RWPE1 (cell line): ENCODE measurements around the gene BTF3L4.
"Not testable (repeated sequence)": the region's sequence is repeated elsewhere in the genome, so short reads cannot be mapped to it uniquely, and the experiment has no call there.

Experiments
- CTCF ChIA-PET: fragments of 350-600 bp; sonication (Branson Sonifier 250); formaldehyde crosslinking; extraction: SDS; loops from one replicate; lab custom pipeline; 2021; lab: Yijun Ruan, JAX
- POLR2A ChIA-PET: fragments of 400-600 bp; formaldehyde crosslinking; extraction: SDS; loops from one replicate; lab custom pipeline; 2020; ENCODE audit warnings: antibody characterized with exemption; ENCODE audit not compliant: low non-redundant PET; lab: Yijun Ruan, JAX
- DNase-seq: peaks from one replicate; pipeline ENCODE4 v3.0.0; 2012; ENCODE audit warnings: low spot score
- H3K27ac ChIP-seq: fragments of 450-650 bp; 2 replicates; pipeline ENCODE4 v1.5.1; 2017
- TF ChIP-seq, protein P1 (sequence below): fragments of 450-650 bp; conservative IDR thresholded peaks from 2 replicates; pipeline ENCODE4 v1.5.1; 2017; ENCODE audit warnings: low read depth, mild to moderate bottlenecking

The BTF3L4 gene

DNA sequence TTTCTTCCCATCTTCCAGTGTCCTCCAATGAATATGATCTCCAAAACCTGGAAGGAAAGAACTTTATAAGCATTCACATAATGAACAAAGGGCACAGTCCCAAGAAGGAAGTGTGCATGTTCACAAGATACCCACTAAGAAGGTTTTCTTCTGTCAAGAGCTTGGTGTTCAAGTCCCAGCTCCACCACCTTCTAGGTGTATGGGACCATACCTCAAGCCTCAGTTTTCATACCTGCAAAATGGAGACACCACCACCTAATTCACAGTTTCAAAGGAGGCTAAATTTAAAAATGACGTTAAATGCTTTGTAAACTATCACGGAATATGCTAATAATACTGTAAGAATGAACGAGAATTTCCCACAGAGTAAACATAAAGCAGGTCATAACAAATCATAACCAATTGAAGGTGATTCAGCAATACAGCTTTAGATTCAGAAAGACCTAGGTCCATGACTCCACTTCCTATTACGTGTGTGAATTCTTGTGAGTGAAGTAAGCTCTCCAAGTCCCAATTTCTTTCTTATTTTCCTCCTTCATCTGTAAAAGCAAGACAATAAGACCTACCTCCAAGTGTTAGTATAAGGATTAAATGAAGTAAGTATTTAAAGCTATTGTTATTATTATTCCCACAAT lies 14.4 kb upstream of the BTF3L4 start:
- TF ChIP-seq, protein P1, sequence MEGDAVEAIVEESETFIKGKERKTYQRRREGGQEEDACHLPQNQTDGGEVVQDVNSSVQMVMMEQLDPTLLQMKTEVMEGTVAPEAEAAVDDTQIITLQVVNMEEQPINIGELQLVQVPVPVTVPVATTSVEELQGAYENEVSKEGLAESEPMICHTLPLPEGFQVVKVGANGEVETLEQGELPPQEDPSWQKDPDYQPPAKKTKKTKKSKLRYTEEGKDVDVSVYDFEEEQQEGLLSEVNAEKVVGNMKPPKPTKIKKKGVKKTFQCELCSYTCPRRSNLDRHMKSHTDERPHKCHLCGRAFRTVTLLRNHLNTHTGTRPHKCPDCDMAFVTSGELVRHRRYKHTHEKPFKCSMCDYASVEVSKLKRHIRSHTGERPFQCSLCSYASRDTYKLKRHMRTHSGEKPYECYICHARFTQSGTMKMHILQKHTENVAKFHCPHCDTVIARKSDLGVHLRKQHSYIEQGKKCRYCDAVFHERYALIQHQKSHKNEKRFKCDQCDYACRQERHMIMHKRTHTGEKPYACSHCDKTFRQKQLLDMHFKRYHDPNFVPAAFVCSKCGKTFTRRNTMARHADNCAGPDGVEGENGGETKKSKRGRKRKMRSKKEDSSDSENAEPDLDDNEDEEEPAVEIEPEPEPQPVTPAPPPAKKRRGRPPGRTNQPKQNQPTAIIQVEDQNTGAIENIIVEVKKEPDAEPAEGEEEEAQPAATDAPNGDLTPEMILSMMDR, result no peak
- ChIA-PET POLR2A (no interaction called here), CTCF (no interaction called here)
- DNase-seq, result peak; percentile 45
- H3K27ac ChIP-seq, result no peak overlapping the region

DNA sequence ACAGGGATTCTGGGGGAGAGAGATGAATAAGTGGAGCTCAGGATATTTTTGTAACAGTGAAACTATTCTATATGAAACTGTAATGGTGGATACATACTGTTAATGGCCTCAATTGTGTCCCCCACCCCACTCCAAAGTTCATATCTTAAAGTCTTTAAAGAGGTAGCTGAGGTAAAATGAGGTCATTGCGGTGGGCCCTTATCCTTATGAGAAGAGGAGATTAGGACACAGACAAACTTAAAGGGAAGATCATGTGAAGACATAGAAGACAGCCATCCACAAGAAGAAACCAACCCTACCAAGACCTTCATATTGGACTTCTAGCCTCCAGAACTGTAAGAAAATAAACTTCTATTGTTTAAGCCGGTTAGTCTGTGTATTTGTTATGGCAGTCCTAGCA lies 10.9 kb upstream of the BTF3L4 start:
- no peak for DNase-seq
- CTCF ChIA-PET, result no interaction called here
- no peak overlapping the region for H3K27ac ChIP-seq
- POLR2A ChIA-PET, result no interaction called here
- TF ChIP-seq, protein P1, result no peak

DNA sequence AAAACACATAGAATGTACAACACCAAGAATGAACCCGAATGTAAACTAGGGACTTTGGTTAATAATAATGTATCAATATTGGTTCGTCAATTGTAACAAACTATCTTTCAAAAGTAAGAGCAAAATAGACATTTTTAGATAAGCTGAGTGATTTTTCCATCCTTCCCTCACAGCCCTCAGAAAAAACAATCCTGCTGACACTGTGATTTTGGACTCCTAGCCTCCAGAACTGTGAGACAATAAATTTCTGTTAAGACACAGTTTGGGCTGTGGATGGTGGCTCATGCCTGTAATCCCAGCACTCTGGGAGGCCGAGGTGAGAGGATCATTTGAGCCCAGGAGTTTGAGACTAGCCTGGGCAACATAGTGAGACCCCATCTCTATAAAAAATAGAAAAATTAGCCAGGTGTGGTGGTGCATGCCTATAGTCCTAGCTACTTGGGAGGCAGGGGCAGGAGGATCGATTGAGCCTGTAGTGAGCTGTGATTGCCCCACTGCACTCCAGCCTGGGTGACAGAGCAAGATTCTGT lies 10.4 kb upstream of the BTF3L4 start:
- H3K27ac ChIP-seq, CTCF ChIA-PET, DNase-seq: not testable (repeated sequence)
- POLR2A ChIA-PET, result interaction anchor here (1.3 kb wide), 1 partner anchor 9 kb away, joined by 4 read pairs; the partner anchor contains the start of gene TXNDC12

DNA sequence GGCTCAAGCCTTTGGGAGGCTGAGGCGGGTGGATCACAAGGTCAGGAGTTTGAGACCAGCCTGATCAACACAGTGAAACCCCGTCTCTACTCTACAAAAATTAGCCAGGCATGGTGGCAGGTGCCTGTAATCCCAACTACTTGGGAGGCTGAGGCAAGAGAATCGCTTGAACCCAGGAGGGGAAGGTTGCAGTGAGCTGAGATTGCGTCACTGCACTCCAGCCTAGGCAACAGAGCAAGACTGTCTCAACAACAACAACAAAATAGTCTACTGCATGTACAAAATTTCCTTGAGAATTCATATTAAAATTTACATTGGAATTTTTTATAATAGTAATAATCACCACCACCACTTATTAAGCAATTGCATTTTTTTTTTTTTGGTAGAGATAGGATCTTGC lies 6.8 kb upstream of the BTF3L4 start:
- H3K27ac ChIP-seq, DNase-seq, POLR2A ChIA-PET: not testable (repeated sequence)
- CTCF ChIA-PET, result interaction anchor here (0.6 to 1.5 kb wide), 2 partner anchors 79 to 247 kb away, joined by 3 to 7 read pairs; no protein-coding TSS in a partner anchor

DNA sequence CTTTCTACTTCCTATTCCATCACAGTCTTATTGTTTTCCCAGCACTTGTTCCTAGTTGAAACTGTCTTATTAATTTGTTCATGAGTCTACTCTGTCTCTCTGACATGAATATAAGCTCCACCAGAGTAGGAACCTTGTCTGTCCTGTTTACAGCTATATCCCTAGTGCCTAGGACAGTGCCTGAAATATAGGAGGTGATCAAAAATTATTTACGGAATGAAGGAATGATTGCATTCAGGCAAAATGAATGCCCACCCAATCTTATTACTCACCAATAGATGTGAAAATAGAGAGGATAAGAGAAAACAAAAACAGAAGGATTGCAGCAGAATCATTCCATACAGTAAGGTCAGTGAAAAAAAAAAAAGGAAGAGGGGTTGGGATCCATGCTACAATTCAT lies 2.2 kb upstream of the BTF3L4 start:
- no peak overlapping the region for H3K27ac ChIP-seq
- DNase-seq, result no peak
- POLR2A ChIA-PET, result interaction anchor here (0.5 to 1.3 kb wide), 4 partner anchors 8 to 178 kb away, joined by 3 to 4 read pairs (median 3); no protein-coding TSS in a partner anchor
- TF ChIP-seq, protein P1, result no peak
- CTCF ChIA-PET, result no interaction called here

DNA sequence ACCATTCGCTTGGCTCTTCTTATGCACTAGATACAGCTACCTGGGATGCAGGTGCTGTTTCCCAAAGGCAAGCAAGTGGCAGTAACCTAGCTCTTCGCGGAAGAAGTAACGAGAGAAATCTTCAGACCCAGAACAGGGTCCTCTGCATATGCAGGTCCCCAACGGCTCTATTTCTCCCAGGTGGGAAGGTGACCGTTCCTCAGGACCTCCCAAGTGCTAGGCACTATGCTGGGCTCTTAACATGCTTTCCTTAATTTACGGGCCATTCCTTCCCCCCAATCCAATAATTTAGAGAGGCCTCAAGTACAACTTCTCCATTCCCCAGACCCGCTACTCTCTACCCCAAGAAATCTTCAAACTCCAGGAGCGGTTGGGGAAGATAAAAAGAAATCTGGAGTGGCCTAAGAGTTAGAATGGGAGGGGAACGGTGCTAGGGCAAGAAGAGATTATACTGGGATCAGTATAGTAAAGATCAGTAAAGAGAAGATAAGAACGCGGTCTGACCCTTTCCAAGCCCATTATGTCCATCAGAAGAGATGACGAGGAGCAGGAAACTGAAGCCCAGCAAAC lies 1.5 kb upstream of the BTF3L4 start:
- ChIA-PET CTCF (no interaction called here), POLR2A (interaction anchor here (0.6 to 1.3 kb wide), 3 partner anchors 8 to 350 kb away, joined by 3 to 4 read pairs (median 3); partner anchors contain the start of genes ORC1 and PRPF38A)
- peak overlapping the region; percentile 98 for H3K27ac ChIP-seq
- no peak for DNase-seq
- TF ChIP-seq, protein P1, result no peak

DNA sequence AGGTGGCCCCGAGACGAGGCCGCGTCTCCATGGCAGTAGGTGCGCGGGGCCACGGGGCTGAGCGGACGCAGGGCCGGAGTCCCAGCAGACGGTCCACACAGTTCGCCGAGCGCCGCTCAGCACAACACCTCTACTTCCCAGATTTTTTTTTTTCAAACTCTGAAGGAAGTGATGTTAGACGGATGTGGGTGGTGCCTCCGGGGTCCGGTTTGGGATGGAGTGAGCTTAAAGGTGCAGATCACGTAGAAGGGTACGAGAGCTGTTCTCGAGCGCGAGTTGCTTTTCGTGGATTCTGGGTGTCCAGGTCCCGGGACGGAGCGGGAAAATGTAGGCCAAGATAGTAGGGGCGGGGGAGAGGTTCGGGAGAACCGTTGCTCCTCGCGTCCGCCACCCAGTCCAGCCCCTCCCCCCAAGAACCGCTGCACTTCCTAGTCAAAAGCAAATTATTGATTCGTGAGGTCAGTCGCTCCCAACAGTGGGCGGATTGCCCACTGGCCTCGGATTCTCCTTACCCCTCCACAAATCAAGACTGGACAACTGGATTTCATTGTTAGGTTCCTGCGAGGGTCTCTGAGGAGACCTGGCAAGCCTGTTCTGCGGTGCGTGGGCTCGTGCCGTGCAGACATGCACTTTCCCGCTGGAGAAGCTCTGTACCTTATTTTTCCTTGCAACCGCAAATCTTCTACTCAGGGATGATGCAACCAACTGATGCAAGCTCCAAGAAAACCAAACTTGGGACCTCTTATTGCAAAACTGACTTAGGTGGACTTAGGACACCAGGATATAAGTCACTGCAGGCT lies 829 bp upstream of the BTF3L4 start, which contains the start of gene TXNDC12:
TXNDC12 (minus strand) TSS at position 126 of the 800 bp plus-strand sequence; CDS start at position 31, 95 bp downstream.
- ChIA-PET POLR2A (interaction anchor here (0.5 to 1.3 kb wide), 3 partner anchors 9 to 349 kb away, joined by 3 to 4 read pairs (median 3); partner anchors contain the start of genes ORC1 and PRPF38A), CTCF (interaction anchor here (0.5 to 0.8 kb wide), 4 partner anchors 57 to 304 kb away, joined by 3 to 7 read pairs (median 4); no protein-coding TSS in a partner anchor)
- peak within 1 kb of the TSS; percentile 98 for H3K27ac ChIP-seq
- TF ChIP-seq, protein P1, result no peak
- peak; percentile 92 for DNase-seq
